ENCODE results near the gene TMTC4.

GRCh38 chr13:100710176-100710575 lies 35.6 kb upstream of the TMTC4 start:
- no peak for TF ChIP-seq CTCF (conservative IDR thresholded peaks at IDR 0.05; ENCODE audit: low read depth, low read length)
- no peak for TF ChIP-seq RAD21 (IDR thresholded peaks at IDR 0.05; ENCODE audit: low read length)
- TF ChIP-seq POLR2A (IDR thresholded peaks at IDR 0.05; ENCODE audit: low read depth, low read length): no peak
- no peak for TF ChIP-seq BHLHE40 (IDR thresholded peaks at IDR 0.05; ENCODE audit: low read depth, low read length)
- TF ChIP-seq, protein P1, sequence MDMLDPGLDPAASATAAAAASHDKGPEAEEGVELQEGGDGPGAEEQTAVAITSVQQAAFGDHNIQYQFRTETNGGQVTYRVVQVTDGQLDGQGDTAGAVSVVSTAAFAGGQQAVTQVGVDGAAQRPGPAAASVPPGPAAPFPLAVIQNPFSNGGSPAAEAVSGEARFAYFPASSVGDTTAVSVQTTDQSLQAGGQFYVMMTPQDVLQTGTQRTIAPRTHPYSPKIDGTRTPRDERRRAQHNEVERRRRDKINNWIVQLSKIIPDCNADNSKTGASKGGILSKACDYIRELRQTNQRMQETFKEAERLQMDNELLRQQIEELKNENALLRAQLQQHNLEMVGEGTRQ (IDR thresholded peaks at IDR 0.05; ENCODE audit: low read depth, low read length): no peak

All from IMR-90 (cell line).